ENCODE measurements around the gene SPRED1.

SPRED1 gene

GRCh38 chr15:38320866-38321265 lies 68.2 kb downstream of the SPRED1 start:
- H3K4me3 ChIP-seq (ENCODE audit: low read length) = no peak overlapping the region
- H3K27me3 ChIP-seq (ENCODE audit: control insufficient read depth, low read length) = no peaks in the 10 kb centered on the region
- H3K79me2 ChIP-seq (ENCODE audit: control insufficient read depth, low read length) = no peaks in the 10 kb centered on the region
- no peak overlapping the region for H3K4me2 ChIP-seq (ENCODE audit: low read length)
- no peaks in the 10 kb centered on the region for H3K9me3 ChIP-seq (ENCODE audit: control insufficient read depth, insufficient read depth, low read length)
- no peak overlapping the region for H3K27ac ChIP-seq (ENCODE audit: low read depth, low read length)
- H3K4me1 ChIP-seq (ENCODE audit: control insufficient read depth, low read length) = no peaks in the 10 kb centered on the region
- no peaks in the 10 kb centered on the region for H3F3A ChIP-seq (ENCODE audit: control insufficient read depth, insufficient read depth)
- H4K20me1 ChIP-seq (ENCODE audit: control insufficient read depth, insufficient read depth, low read depth, low read length) = no peaks in the 10 kb centered on the region
- H3K36me3 ChIP-seq (ENCODE audit: control insufficient read depth, low read length) = no peaks in the 10 kb centered on the region
- no peak for TF ChIP-seq EZH2phosphoT487 (IDR thresholded peaks at IDR 0.05; ENCODE audit: borderline replicate concordance, low read length)
- TF ChIP-seq CTCF (IDR thresholded peaks at IDR 0.05; ENCODE audit: low read depth, low read length, poor library complexity, severe bottlenecking) = no peak
- H3K9me2 ChIP-seq (replicated peaks; ENCODE audit: control insufficient read depth, low read length) = no peaks in the 10 kb centered on the region

- TF ChIP-seq CTCF (IDR thresholded peaks at IDR 0.05; ENCODE audit: low read depth, low read length, poor library complexity, severe bottlenecking) (no peak), EZH2phosphoT487 (IDR thresholded peaks at IDR 0.05; ENCODE audit: borderline replicate concordance, low read length) (no peak)
- no peaks in the 10 kb centered on the region for H3K36me3 ChIP-seq (ENCODE audit: control insufficient read depth, low read length)
Measured at GRCh38 chr15:38323895-38324294, 71.3 kb downstream of the SPRED1 start.

GRCh38 chr15:38324939-38325647 lies 72.5 kb downstream of the SPRED1 start:
- Histone ChIP-seq H3K4me2 (ENCODE audit: low read length) (no peak overlapping the region), H3K27ac (ENCODE audit: low read depth, low read length) (no peak overlapping the region), H3K9me3 (ENCODE audit: control insufficient read depth, insufficient read depth, low read length) (no peaks in the 10 kb centered on the region), H3K9me2 (replicated peaks; ENCODE audit: control insufficient read depth, low read length) (no peaks in the 10 kb centered on the region), H3K79me2 (ENCODE audit: control insufficient read depth, low read length) (no peaks in the 10 kb centered on the region), H4K20me1 (ENCODE audit: control insufficient read depth, insufficient read depth, low read depth, low read length) (no peaks in the 10 kb centered on the region), H3F3A (ENCODE audit: control insufficient read depth, insufficient read depth) (no peaks in the 10 kb centered on the region), H3K27me3 (ENCODE audit: control insufficient read depth, low read length) (no peaks in the 10 kb centered on the region), H3K36me3 (ENCODE audit: control insufficient read depth, low read length) (no peaks in the 10 kb centered on the region), H3K4me3 (ENCODE audit: low read length) (no peak overlapping the region), H3K4me1 (ENCODE audit: control insufficient read depth, low read length) (no peaks in the 10 kb centered on the region)
- TF ChIP-seq EZH2phosphoT487 (IDR thresholded peaks at IDR 0.05; ENCODE audit: borderline replicate concordance, low read length) = no peak
- no peak for TF ChIP-seq CTCF (IDR thresholded peaks at IDR 0.05; ENCODE audit: low read depth, low read length, poor library complexity, severe bottlenecking)

More at GRCh38 chr15:38323895-38324294, 71.3 kb downstream of the SPRED1 start:
- Histone ChIP-seq H3K4me2 (ENCODE audit: low read length) (no peak overlapping the region), H3K27ac (ENCODE audit: low read depth, low read length) (no peak overlapping the region), H3K4me3 (ENCODE audit: low read length) (no peak overlapping the region), H3K4me1 (ENCODE audit: control insufficient read depth, low read length) (no peaks in the 10 kb centered on the region), H3K9me3 (ENCODE audit: control insufficient read depth, insufficient read depth, low read length) (no peaks in the 10 kb centered on the region), H3F3A (ENCODE audit: control insufficient read depth, insufficient read depth) (no peaks in the 10 kb centered on the region), H4K20me1 (ENCODE audit: control insufficient read depth, insufficient read depth, low read depth, low read length) (no peaks in the 10 kb centered on the region), H3K79me2 (ENCODE audit: control insufficient read depth, low read length) (no peaks in the 10 kb centered on the region), H3K27me3 (ENCODE audit: control insufficient read depth, low read length) (no peaks in the 10 kb centered on the region), H3K9me2 (replicated peaks; ENCODE audit: control insufficient read depth, low read length) (no peaks in the 10 kb centered on the region)
